Measurements from ENCODE around the gene HDDC3.

Gene HDDC3

DNA sequence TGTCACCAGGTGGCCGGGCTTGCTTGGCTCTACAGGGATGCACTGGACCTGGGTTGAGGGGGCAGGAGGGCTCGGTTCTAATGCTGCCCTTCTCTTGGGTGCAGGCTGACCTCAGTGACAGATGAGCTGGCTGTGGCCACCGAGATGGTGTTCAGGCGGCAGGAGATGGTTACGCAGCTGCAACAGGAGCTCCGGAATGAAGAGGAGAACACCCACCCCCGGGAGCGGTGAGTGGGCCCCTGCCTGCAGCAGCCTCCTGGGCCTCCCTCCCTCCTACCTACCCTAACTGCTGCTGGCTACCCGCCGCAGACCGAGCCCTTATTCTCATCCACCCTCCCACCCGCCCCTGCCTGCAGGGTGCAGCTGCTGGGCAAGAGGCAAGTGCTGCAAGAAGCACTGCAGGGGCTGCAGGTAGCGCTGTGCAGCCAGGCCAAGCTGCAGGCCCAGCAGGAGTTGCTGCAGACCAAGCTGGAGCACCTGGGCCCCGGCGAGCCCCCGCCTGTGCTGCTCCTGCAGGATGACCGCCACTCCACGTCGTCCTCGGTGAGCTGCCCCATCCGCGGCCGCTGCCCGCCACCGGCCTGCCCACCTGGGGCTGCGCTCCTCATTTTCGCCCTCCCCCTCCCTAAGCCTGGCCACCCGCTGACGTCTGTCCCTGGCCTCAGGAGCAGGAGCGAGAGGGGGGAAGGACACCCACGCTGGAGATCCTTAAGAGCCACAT is 42.5 kb downstream of the HDDC3 start:
- DNase-seq = no peak

DNA sequence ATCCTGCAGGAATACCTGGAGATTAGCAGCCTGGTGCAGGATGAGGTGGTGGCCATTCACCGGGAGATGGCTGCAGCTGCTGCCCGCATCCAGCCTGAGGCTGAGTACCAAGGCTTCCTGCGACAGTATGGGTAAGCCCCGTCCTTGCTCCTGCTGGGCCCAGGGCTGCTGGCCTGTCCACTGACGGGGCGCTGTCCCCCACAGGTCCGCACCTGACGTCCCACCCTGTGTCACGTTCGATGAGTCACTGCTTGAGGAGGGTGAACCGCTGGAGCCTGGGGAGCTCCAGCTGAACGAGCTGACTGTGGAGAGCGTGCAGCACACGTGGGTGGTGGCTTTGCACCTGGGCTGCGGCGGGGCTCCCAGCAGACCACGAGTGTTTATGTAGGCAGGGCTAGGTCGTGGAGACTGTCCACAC is 43.0 kb downstream of the HDDC3 start:
- no peak for DNase-seq

DNA sequence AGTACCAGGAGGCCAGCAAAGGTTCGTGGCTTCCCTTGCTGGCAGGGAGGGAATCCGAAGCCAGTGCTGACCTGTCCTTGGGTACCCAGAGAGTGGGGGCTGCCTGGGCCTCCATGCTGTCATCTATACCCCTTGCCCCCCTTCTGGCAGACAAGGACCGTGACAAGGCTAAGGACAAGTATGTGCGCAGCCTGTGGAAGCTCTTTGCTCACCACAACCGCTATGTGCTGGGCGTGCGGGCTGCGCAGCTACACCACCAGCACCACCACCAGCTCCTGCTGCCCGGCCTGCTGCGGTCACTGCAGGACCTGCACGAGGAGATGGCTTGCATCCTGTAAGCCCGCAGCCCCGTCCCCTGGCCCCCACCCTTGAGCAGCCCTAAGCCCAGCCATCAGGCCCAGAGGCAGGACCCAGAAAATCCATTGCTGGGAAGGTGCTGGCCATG is 45.3 kb downstream of the HDDC3 start:
- no peak for DNase-seq

DNA sequence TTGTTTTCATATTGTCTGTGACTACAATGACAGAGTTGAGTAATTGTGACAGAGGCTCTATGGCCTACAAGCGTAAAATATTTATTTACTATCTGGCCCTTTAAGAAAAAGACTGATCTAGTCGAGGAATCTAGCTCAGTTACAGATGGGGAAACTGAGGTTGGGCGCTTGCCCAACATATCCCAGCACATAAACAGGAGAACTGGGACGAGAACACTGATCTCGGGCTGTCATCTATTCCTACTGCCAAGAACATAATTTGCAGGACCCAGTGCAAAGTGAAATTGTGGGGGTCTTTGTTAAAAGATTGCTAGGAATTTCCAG is 46.1 kb downstream of the HDDC3 start:
- no peak for DNase-seq

DNA sequence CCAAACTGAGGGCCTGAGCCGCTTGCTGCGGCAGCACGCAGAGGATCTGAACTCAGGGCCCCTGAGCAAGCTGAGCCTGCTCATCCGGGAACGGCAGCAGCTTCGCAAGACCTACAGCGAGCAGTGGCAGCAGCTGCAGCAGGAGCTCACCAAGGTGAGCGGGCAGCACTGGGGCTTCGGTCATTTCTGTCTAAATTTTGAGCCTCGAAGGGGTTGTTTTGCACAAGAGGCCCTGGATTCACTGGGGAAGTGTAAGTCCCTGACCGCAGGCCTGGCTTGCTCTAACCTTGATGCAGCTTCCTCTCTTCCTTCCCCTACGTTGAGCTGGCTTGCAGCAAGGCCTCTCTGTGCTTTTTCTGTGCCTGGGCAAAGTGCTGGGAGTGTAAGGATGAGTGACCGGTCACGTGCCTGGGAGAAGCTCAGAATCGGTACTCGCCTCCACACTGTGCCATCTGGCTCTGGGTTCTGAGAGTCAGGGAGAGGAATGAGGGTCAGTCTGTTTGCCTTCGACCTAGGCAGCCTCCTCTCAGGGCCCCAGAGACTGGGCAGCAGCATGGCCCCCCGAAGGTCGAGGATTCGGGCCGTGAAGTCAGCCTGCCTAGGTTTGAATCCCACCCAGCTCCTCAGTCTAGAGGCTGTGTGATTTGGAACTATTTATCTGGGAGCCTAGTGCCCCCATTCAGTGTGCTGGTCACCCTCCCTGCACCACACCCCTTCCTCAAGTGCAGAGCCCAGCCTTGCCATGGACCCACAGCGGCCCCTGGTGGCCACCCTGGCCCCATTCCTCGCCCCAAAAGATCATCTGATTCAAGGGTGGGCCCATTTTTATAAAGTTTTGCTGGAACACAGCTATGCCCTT is 46.7 kb downstream of the HDDC3 start:
- peak; percentile 52 to 79 (median 67) for DNase-seq

DNA sequence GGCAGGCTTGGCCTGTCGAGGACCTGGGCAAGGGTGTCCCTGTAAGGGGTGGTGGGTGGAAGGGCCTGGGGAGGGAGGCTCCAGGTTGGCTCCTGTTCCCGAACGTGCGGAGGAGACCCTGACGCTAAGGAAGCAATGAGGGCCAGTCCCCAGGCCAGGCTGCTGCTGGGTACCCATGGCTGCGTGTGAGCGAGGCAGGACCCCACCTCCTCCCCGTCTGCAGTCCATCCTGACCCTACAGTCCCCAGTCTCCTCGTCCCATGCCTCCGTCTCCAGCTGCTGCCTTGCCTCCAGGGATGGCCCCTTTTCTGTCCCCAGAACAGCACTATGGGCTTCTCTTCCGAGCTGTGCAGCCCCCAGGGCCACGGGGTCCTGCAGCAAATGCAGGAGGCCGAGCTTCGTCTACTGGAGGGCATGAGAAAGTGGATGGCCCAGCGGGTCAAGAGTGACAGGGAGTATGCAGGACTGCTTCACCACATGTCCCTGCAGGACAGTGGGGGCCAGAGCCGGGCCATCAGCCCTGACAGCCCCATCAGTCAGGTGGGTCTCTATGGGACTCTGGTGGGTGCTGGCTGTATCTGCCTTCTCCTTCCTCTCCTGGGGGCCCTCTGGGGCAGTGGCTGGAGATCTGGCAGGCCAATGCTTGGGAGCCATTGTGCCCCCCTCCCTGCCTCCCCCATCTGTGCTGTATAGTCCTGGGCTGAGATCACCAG is 47.5 kb downstream of the HDDC3 start:
- DNase-seq = no peak

DNA sequence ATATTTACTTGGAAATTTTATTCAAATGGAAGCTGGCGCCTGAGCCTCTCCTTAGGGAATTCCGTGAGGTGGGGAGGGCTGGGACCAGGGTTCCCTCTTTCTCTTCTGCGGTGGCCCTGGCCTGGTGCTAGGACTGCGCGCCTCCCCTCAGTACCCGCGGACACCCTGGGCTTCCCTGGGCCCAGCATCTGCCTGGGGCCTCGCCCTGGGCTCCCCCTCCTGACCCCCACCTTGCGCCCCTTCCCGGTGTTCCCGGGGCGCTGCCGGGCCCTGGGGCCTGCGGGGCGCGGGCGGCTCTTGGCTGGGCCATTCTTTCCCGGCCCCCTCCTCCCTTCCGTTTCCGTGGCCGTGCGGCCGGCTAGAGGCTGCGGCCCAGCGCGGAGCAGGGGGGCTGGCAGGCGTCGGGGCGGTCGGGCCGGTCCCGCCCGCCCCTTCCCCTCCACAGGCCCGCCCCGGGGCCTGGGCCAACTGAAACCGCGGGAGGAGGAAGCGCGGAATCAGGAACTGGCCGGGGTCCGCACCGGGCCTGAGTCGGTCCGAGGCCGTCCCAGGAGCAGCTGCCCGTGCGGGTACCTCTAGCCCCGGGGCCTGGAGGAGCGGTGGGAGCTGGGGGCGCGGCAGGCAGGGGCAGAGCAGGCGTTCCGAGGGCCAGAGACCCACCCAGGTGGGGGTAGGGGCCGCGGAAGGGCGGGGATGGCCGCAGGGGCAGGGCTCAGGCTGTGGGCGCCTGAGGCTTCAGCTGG is 48.2 kb downstream of the HDDC3 start, which contains the start of gene FES:
Gene FES (plus strand): TSS at position 529 of the 743 bp plus-strand sequence. CDS start 542 bp downstream, outside the sequence.
- no peak for DNase-seq

DNA sequence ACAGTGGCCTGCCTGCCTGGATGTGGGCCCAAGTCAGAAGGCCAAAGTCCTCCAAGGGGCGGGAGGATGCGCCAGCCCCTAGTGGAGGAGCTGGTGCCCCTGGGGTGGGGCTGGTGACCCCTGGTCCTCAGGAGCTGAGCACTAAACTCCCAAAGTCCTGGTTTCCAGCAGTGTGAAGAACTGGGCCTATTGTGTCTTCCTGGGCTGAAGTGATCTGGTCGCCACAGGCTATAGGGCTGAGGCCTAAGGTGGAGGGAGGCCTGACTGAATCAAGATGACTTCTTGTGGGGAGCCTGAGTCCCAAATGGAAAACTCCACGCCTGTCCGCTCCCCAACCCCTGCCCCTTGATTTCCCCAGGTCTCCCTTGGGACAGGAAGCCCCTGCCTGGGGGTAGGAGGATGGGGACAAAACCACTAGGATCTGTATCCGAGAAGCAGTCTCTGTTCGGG is 48.8 kb downstream of the HDDC3 start:
- DNase-seq = no peak

DNA sequence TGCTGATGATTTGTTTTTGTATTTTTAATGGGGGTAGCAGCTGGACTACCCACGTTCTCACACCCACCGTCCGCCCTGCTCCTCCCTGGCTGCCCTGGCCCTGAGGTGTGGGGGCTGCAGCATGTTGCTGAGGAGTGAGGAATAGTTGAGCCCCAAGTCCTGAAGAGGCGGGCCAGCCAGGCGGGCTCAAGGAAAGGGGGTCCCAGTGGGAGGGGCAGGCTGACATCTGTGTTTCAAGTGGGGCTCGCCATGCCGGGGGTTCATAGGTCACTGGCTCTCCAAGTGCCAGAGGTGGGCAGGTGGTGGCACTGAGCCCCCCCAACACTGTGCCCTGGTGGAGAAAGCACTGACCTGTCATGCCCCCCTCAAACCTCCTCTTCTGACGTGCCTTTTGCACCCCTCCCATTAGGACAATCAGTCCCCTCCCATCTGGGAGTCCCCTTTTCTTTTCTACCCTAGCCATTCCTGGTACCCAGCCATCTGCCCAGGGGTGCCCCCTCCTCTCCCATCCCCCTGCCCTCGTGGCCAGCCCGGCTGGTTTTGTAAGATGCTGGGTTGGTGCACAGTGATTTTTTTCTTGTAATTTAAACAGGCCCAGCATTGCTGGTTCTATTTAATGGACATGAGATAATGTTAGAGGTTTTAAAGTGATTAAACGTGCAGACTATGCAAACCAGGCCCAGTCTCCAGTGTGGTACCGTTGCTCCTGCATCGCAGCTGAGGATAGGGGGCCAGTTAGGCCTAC is 49.4 kb downstream of the HDDC3 start:
- DNase-seq = no peak

DNA sequence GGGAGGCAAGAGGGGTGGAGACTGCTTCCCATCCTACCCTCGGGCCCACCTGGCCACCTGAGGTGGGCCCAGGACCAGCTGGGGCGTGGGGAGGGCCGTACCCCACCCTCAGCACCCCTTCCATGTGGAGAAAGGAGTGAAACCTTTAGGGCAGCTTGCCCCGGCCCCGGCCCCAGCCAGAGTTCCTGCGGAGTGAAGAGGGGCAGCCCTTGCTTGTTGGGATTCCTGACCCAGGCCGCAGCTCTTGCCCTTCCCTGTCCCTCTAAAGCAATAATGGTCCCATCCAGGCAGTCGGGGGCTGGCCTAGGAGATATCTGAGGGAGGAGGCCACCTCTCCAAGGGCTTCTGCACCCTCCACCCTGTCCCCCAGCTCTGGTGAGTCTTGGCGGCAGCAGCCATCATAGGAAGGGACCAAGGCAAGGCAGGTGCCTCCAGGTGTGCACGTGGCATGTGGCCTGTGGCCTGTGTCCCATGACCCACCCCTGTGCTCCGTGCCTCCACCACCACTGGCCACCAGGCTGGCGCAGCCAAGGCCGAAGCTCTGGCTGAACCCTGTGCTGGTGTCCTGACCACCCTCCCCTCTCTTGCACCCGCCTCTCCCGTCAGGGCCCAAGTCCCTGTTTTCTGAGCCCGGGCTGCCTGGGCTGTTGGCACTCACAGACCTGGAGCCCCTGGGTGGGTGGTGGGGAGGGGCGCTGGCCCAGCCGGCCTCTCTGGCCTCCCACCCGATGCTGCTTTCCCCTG is 50.2 kb downstream of the HDDC3 start:
- DNase-seq = no peak

DNA sequence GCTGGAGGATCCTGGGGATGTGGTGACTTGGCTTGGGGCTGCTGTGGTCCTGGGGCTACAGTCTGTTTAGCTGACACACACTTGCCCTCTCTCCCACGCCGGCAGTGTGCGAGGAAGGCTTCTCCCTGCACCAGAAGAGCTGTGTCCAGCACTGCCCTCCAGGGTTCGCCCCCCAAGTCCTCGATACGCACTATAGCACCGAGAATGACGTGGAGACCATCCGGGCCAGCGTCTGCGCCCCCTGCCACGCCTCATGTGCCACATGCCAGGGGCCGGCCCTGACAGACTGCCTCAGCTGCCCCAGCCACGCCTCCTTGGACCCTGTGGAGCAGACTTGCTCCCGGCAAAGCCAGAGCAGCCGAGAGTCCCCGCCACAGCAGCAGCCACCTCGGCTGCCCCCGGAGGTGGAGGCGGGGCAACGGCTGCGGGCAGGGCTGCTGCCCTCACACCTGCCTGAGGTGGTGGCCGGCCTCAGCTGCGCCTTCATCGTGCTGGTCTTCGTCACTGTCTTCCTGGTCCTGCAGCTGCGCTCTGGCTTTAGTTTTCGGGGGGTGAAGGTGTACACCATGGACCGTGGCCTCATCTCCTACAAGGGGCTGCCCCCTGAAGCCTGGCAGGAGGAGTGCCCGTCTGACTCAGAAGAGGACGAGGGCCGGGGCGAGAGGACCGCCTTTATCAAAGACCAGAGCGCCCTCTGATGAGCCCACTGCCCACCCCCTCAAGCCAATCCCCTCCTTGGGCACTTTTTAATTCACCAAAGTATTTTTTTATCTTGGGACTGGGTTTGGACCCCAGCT is 51.0 kb downstream of the HDDC3 start:
- no peak for DNase-seq

DNA sequence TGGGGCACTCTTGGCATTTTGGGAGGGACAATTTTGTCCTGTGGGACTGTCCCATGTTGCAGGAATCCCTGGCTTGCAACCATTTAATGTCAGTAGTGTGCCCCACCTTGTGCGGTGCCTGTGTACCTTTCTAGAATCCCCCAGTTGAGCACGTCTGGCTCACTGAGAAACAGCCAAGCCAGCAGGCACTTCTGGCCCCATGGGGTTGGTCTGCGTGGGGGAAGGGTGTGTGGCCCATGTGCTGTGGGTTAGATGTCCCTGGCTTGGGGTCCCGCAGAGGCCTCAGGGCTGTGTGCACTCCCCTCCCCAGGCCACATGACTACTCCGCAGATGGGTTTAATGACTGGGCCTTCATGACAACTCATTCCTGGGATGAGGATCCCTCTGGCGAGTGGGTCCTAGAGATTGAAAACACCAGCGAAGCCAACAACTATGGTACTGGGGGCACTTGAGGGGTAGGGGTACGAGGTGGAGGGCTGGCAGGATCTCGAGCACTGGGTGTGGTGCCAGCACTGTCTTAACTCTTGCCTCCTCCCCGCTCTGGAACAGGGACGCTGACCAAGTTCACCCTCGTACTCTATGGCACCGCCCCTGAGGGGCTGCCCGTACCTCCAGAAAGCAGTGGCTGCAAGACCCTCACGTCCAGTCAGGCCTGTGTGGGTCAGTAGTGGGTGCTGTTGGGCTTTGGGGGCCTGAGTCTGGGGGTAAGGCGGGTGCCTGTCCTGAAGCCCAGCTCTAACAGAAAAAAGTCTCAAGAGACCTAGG is 51.8 kb downstream of the HDDC3 start:
- no peak for DNase-seq

Data from T-helper 1 cell (primary cell).